Anterior cingulate cortex (tissue), 58 donors: ENCODE measurements around the gene CNPY1.

Experiments
- DNase-seq, 58 donors: peaks; one replicate each; lab custom pipeline; 2025; lab: John Stamatoyannopoulos, UW

CNPY1 gene

GRCh38 chr7:155469311-155470185, 76.8 kb downstream of the CNPY1 start:
- DNase-seq: no peak

- no peak for DNase-seq
Observed at GRCh38 chr7:155468785-155469148, 77.6 kb downstream of the CNPY1 start.

GRCh38 chr7:155467846-155468784, 78.2 kb downstream of the CNPY1 start:
- DNase-seq: peak in 3 of 58 donors; percentile 7 to 57 (median 29)

GRCh38 chr7:155466814-155467733, 79.3 kb downstream of the CNPY1 start:
- DNase-seq: no peak

- no peak for DNase-seq
Observed at GRCh38 chr7:155466142-155466813, 80.1 kb downstream of the CNPY1 start.

- no peak for DNase-seq
Observed at GRCh38 chr7:155465761-155466141, 80.6 kb downstream of the CNPY1 start.

- DNase-seq: no peak
Observed at GRCh38 chr7:155464948-155465739, 81.2 kb downstream of the CNPY1 start.

- DNase-seq: no peak
Observed at GRCh38 chr7:155464183-155464582, 82.2 kb downstream of the CNPY1 start.

GRCh38 chr7:155463114-155463811, 83.1 kb downstream of the CNPY1 start:
- no peak for DNase-seq

GRCh38 chr7:155462163-155462735, 84.1 kb downstream of the CNPY1 start:
- no peak for DNase-seq

- DNase-seq: no peak
Observed at GRCh38 chr7:155461631-155462030, 84.7 kb downstream of the CNPY1 start.

GRCh38 chr7:155460926-155461613, 85.3 kb downstream of the CNPY1 start:
- no peak for DNase-seq

- no peak for DNase-seq
Observed at GRCh38 chr7:155459700-155460461, 86.5 kb downstream of the CNPY1 start.

- DNase-seq: no peak
Observed at GRCh38 chr7:155458878-155459699, 87.3 kb downstream of the CNPY1 start.

GRCh38 chr7:155458111-155458877, 88.1 kb downstream of the CNPY1 start, which contains the start of gene EN2:
Gene EN2 (plus strand): TSS chr7:155458129. CDS start chr7:155458378, 249 bp downstream.
- DNase-seq: peak in 1 of 58 donors; percentile 15
